ENCODE measurements around the gene KIAA0040.

Gene KIAA0040

DNA sequence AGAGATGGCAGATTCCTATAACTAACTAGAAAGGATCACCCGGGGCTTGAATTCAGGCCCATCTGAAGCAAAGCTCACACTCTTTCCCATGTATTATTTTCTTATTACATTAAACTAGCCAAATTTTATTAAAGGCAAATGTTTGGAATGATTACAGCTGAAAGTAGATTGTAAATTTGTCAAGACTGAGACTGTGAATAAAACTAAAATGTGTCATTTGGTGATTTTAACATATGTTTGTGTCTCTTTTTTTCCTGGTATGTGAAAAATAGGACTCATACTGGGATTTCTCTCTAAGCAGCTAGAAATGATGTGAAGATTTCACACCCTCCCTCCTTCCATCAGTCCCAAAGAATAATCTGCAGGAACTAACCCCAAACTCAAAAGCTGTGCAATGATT, 19.1 kb upstream of the KIAA0040 start:
- H3K4me3 ChIP-seq (ENCODE audit: low read length), result no peak overlapping the region
- TF ChIP-seq, protein P1, sequence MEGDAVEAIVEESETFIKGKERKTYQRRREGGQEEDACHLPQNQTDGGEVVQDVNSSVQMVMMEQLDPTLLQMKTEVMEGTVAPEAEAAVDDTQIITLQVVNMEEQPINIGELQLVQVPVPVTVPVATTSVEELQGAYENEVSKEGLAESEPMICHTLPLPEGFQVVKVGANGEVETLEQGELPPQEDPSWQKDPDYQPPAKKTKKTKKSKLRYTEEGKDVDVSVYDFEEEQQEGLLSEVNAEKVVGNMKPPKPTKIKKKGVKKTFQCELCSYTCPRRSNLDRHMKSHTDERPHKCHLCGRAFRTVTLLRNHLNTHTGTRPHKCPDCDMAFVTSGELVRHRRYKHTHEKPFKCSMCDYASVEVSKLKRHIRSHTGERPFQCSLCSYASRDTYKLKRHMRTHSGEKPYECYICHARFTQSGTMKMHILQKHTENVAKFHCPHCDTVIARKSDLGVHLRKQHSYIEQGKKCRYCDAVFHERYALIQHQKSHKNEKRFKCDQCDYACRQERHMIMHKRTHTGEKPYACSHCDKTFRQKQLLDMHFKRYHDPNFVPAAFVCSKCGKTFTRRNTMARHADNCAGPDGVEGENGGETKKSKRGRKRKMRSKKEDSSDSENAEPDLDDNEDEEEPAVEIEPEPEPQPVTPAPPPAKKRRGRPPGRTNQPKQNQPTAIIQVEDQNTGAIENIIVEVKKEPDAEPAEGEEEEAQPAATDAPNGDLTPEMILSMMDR (IDR thresholded peaks at IDR 0.05; ENCODE audit: insufficient read depth, low read depth, low read length, missing control alignments), result no peak
- no peak for DNase-seq (ENCODE audit: low read depth)

- DNase-seq (ENCODE audit: low read depth), result no peak
- H3K4me3 ChIP-seq (ENCODE audit: low read length), result no peak overlapping the region
- TF ChIP-seq, protein P1 (IDR thresholded peaks at IDR 0.05; ENCODE audit: insufficient read depth, low read depth, low read length, missing control alignments), result no peak
Measured at GRCh38 chr1:175210744-175211143, 18.2 kb upstream of the KIAA0040 start.

GRCh38 chr1:175209493-175209921, 16.9 kb upstream of the KIAA0040 start:
- no peak for DNase-seq (ENCODE audit: low read depth)
- no peak overlapping the region for H3K4me3 ChIP-seq (ENCODE audit: low read length)
- TF ChIP-seq, protein P1 (IDR thresholded peaks at IDR 0.05; ENCODE audit: insufficient read depth, low read depth, low read length, missing control alignments), result no peak

DNA sequence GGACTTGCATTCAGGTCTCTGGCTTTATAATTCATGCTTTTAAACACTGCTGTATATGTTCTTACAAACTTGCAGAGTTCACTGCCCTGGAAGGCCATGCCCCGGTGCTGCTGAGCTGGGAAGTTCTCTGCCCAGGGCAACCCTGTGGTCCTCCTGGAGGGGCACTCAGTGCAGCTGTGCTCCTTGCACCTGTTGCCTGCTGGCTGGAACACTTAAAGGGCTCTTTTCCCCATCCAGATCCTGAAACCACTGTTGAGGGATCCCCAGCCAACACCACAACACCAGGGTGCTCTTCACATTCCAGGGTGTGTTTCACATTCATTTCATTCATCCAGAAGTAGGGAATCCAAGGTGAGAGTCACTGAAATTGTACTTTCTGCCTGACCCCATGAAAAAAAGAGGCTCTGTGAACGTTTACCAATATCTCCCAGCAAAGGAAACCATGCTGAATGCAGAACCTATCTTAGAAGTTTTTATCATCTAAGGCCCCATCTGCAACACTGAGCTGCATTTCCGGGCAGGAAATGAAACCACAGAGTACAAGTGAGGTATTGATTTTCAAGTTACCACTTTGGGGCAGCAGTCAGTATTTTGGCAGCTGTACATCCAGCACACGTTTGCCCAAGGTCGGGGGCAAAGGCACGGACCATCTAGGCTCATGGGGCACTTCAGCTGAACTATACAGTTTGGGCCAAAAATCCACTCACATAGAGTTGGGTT, 16.4 kb upstream of the KIAA0040 start:
- TF ChIP-seq, protein P1 (IDR thresholded peaks at IDR 0.05; ENCODE audit: insufficient read depth, low read depth, low read length, missing control alignments), result no peak
- DNase-seq (ENCODE audit: low read depth), result no peak
- H3K4me3 ChIP-seq (ENCODE audit: low read length), result no peak overlapping the region

DNA sequence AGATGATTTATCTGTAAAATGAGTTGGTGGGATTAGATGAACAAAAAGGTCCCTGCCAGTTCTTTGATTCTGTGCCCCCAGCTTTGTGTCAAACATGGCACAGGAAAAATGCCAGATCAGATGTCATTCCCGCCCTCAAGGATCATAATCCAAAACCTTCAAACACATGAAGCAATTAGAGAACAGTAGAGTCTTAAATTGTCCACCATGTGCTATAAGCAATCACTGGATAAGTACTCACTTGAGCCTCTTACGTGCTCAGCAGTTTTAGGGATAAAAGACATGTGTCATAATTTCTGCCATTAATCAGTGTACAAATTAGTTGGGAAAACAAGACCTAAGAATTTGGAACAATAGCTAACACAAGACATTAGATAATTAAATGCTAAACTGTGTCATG, 15.4 kb upstream of the KIAA0040 start:
- no peak for DNase-seq (ENCODE audit: low read depth)
- TF ChIP-seq, protein P1 (IDR thresholded peaks at IDR 0.05; ENCODE audit: insufficient read depth, low read depth, low read length, missing control alignments), result no peak
- no peak overlapping the region for H3K4me3 ChIP-seq (ENCODE audit: low read length)

GRCh38 chr1:175206687-175207086, 14.1 kb upstream of the KIAA0040 start:
- no peak overlapping the region for H3K4me3 ChIP-seq (ENCODE audit: low read length)
- TF ChIP-seq, protein P1 (IDR thresholded peaks at IDR 0.05; ENCODE audit: insufficient read depth, low read depth, low read length, missing control alignments), result no peak
- DNase-seq (ENCODE audit: low read depth), result peak; percentile 89

GRCh38 chr1:175204330-175204729, 11.8 kb upstream of the KIAA0040 start:
- no peak overlapping the region for H3K4me3 ChIP-seq (ENCODE audit: low read length)
- TF ChIP-seq, protein P1 (IDR thresholded peaks at IDR 0.05; ENCODE audit: insufficient read depth, low read depth, low read length, missing control alignments), result no peak
- peak; percentile 16 for DNase-seq (ENCODE audit: low read depth)
